Measurements from ENCODE around the gene BMPR2.
"Not testable (repeated sequence)": the region's sequence is repeated elsewhere in the genome, so short reads cannot be mapped to it uniquely, and the experiment has no call there.

Gene BMPR2

GRCh38 chr2:202434472-202434871 is 58.3 kb downstream of the BMPR2 start:
- Histone ChIP-seq H3K36me3 (ENCODE audit: control insufficient read depth, low read length) (no peaks in the 10 kb centered on the region), H3K79me2 (ENCODE audit: control insufficient read depth, low read length) (no peaks in the 10 kb centered on the region), H3K9me2 (replicated peaks; ENCODE audit: control insufficient read depth, low read length) (no peaks in the 10 kb centered on the region), H3K9me3 (ENCODE audit: control insufficient read depth, insufficient read depth, low read length) (peaks cover 5% of the 10 kb centered on the region; the same call in 1 of the 2 replicates), H3K27me3 (ENCODE audit: control insufficient read depth, low read length) (no peaks in the 10 kb centered on the region), H3K4me3 (ENCODE audit: low read length) (no peak overlapping the region), H3F3A (ENCODE audit: control insufficient read depth, insufficient read depth) (no peaks in the 10 kb centered on the region), H4K20me1 (ENCODE audit: control insufficient read depth, insufficient read depth, low read depth, low read length) (no peaks in the 10 kb centered on the region), H3K4me1 (ENCODE audit: control insufficient read depth, low read length) (no peaks in the 10 kb centered on the region), H3K4me2 (ENCODE audit: low read length) (no peak overlapping the region), H3K27ac (ENCODE audit: low read depth, low read length) (no peak overlapping the region)
- TF ChIP-seq, protein P1, sequence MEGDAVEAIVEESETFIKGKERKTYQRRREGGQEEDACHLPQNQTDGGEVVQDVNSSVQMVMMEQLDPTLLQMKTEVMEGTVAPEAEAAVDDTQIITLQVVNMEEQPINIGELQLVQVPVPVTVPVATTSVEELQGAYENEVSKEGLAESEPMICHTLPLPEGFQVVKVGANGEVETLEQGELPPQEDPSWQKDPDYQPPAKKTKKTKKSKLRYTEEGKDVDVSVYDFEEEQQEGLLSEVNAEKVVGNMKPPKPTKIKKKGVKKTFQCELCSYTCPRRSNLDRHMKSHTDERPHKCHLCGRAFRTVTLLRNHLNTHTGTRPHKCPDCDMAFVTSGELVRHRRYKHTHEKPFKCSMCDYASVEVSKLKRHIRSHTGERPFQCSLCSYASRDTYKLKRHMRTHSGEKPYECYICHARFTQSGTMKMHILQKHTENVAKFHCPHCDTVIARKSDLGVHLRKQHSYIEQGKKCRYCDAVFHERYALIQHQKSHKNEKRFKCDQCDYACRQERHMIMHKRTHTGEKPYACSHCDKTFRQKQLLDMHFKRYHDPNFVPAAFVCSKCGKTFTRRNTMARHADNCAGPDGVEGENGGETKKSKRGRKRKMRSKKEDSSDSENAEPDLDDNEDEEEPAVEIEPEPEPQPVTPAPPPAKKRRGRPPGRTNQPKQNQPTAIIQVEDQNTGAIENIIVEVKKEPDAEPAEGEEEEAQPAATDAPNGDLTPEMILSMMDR (IDR thresholded peaks at IDR 0.05; ENCODE audit: low read depth, low read length, poor library complexity, severe bottlenecking) = no peak
- TF ChIP-seq EZH2phosphoT487 (IDR thresholded peaks at IDR 0.05; ENCODE audit: borderline replicate concordance, low read length) = no peak

DNA sequence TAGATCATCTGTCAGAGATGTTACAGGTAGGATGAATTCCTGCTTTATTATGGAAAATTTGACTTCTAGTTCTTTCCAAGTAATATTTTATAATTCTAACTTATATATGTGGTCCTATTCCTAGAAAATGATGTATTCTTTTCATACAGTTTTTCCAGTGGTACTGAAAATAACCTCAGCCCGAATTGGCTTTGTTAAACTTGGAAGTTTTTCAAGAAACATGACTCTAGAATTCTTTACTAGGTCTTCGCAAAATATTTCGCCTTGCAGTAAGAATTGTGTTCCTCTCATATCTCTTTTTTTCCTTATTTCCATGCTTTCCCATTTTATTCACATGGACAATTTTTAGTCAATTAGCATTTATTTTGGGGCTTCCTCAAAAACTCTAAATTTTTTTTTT is 60.5 kb downstream of the BMPR2 start:
- H3K4me2 ChIP-seq (ENCODE audit: low read length) = no peak overlapping the region
- no peak for TF ChIP-seq EZH2phosphoT487 (IDR thresholded peaks at IDR 0.05; ENCODE audit: borderline replicate concordance, low read length)
- TF ChIP-seq, protein P1 (IDR thresholded peaks at IDR 0.05; ENCODE audit: low read depth, low read length, poor library complexity, severe bottlenecking) = no peak
- H3F3A ChIP-seq (ENCODE audit: control insufficient read depth, insufficient read depth) = no peaks in the 10 kb centered on the region
- no peak overlapping the region for H3K27ac ChIP-seq (ENCODE audit: low read depth, low read length)
- H4K20me1 ChIP-seq (ENCODE audit: control insufficient read depth, insufficient read depth, low read depth, low read length) = no peaks in the 10 kb centered on the region
- no peaks in the 10 kb centered on the region for H3K4me1 ChIP-seq (ENCODE audit: control insufficient read depth, low read length)
- no peaks in the 10 kb centered on the region for H3K9me3 ChIP-seq (ENCODE audit: control insufficient read depth, insufficient read depth, low read length)
- H3K9me2 ChIP-seq (replicated peaks; ENCODE audit: control insufficient read depth, low read length) = no peaks in the 10 kb centered on the region
- H3K4me3 ChIP-seq (ENCODE audit: low read length) = no peak overlapping the region
- H3K36me3 ChIP-seq (ENCODE audit: control insufficient read depth, low read length) = no peaks in the 10 kb centered on the region
- no peaks in the 10 kb centered on the region for H3K27me3 ChIP-seq (ENCODE audit: control insufficient read depth, low read length)
- no peaks in the 10 kb centered on the region for H3K79me2 ChIP-seq (ENCODE audit: control insufficient read depth, low read length)

GRCh38 chr2:202440117-202440516 is 64.0 kb downstream of the BMPR2 start:
- not testable (repeated sequence) for H3K79me2 ChIP-seq (ENCODE audit: control insufficient read depth, low read length); H3K4me2 ChIP-seq (ENCODE audit: low read length)

GRCh38 chr2:202442882-202443281 is 66.8 kb downstream of the BMPR2 start:
- Histone ChIP-seq H3K4me3 (ENCODE audit: low read length) (no peak overlapping the region), H3K36me3 (ENCODE audit: control insufficient read depth, low read length) (no peaks in the 10 kb centered on the region), H3K79me2 (ENCODE audit: control insufficient read depth, low read length) (no peaks in the 10 kb centered on the region), H3F3A (ENCODE audit: control insufficient read depth, insufficient read depth) (no peaks in the 10 kb centered on the region), H4K20me1 (ENCODE audit: control insufficient read depth, insufficient read depth, low read depth, low read length) (no peaks in the 10 kb centered on the region), H3K4me2 (ENCODE audit: low read length) (no peak overlapping the region), H3K27me3 (ENCODE audit: control insufficient read depth, low read length) (no peaks in the 10 kb centered on the region), H3K9me2 (replicated peaks; ENCODE audit: control insufficient read depth, low read length) (no peaks in the 10 kb centered on the region), H3K4me1 (ENCODE audit: control insufficient read depth, low read length) (no peaks in the 10 kb centered on the region), H3K27ac (ENCODE audit: low read depth, low read length) (no peak overlapping the region), H3K9me3 (ENCODE audit: control insufficient read depth, insufficient read depth, low read length) (no peaks in the 10 kb centered on the region)
- no peak for TF ChIP-seq EZH2phosphoT487 (IDR thresholded peaks at IDR 0.05; ENCODE audit: borderline replicate concordance, low read length)
- TF ChIP-seq, protein P1 (IDR thresholded peaks at IDR 0.05; ENCODE audit: low read depth, low read length, poor library complexity, severe bottlenecking) = no peak

More at GRCh38 chr2:202440117-202440516, 64.0 kb downstream of the BMPR2 start:
- H3K9me3 ChIP-seq (ENCODE audit: control insufficient read depth, insufficient read depth, low read length); H3F3A ChIP-seq (ENCODE audit: control insufficient read depth, insufficient read depth); H3K9me2 ChIP-seq (replicated peaks; ENCODE audit: control insufficient read depth, low read length); H3K4me1 ChIP-seq (ENCODE audit: control insufficient read depth, low read length); H3K36me3 ChIP-seq (ENCODE audit: control insufficient read depth, low read length); H3K4me3 ChIP-seq (ENCODE audit: low read length); H3K27ac ChIP-seq (ENCODE audit: low read depth, low read length); H4K20me1 ChIP-seq (ENCODE audit: control insufficient read depth, insufficient read depth, low read depth, low read length); H3K27me3 ChIP-seq (ENCODE audit: control insufficient read depth, low read length): not testable (repeated sequence)

All from DOHH2 (cell line).